ENCODE results near the gene PDE5A.
"Not testable (repeated sequence)": the region's sequence is repeated elsewhere in the genome, so short reads cannot be mapped to it uniquely, and the experiment has no call there.

PDE5A gene

DNA sequence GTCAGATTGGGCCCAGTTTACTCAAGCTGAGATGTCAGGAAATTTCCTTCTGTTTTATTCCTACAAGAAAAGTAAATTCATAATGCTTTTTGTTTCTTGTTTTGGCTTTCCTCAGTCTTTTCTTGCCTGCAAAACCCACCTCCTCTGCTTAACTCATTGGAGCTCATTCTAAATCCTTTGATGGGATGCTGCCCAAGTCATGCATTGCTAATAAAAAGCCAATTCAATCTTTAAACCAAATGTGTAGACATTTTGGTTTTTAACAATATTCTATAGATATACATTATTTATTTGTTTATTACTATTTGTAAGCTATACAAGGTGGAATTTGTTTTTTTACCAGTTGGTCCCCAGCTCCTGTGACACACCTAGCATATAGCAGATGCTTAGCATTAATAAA lies 13.2 kb upstream of the PDE5A start:
- no peaks in the 10 kb centered on the region for H3K79me2 ChIP-seq (ENCODE audit: control insufficient read depth, low read length)
- no peaks in the 10 kb centered on the region for H4K20me1 ChIP-seq (ENCODE audit: control insufficient read depth, insufficient read depth, low read depth, low read length)
- H3K4me1 ChIP-seq (ENCODE audit: control insufficient read depth, low read length), result no peaks in the 10 kb centered on the region
- no peak overlapping the region for H3K4me2 ChIP-seq (ENCODE audit: low read length)
- TF ChIP-seq EZH2phosphoT487 (IDR thresholded peaks at IDR 0.05; ENCODE audit: borderline replicate concordance, low read length), result no peak
- H3K27ac ChIP-seq (ENCODE audit: low read depth, low read length), result no peak overlapping the region
- no peaks in the 10 kb centered on the region for H3K36me3 ChIP-seq (ENCODE audit: control insufficient read depth, low read length)
- H3K9me3 ChIP-seq (ENCODE audit: control insufficient read depth, insufficient read depth, low read length), result no peaks in the 10 kb centered on the region
- H3K4me3 ChIP-seq (ENCODE audit: low read length), result no peak overlapping the region
- H3K27me3 ChIP-seq (ENCODE audit: control insufficient read depth, low read length), result 0 out of 2 replicates have a peak, but pooled peaks cover 3% of the 10 kb centered on the region
- H3K9me2 ChIP-seq (replicated peaks; ENCODE audit: control insufficient read depth, low read length), result no peaks in the 10 kb centered on the region
- H3F3A ChIP-seq (ENCODE audit: control insufficient read depth, insufficient read depth), result no peaks in the 10 kb centered on the region

DNA sequence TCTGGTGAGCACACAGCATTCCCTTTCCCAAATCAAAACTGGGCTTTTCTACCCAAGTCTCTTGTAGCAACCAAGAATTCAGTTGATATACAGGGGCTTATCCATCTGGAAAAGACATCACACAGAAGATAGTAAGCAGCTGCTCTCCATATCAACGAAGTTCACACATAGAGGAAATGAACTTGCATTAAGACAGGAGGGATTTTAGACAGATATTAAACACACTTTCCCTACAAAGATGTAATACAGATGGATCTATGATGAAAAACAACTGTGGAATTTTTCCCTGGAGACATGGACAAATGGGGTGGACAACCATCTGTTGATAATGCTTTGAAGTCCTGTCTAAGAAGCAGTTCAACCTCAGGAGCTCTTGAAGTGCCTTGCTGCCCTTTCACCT lies 9.8 kb upstream of the PDE5A start:
- Histone ChIP-seq H3K4me3 (ENCODE audit: low read length) (no peak overlapping the region), H3K9me2 (replicated peaks; ENCODE audit: control insufficient read depth, low read length) (no peaks in the 10 kb centered on the region), H3K79me2 (ENCODE audit: control insufficient read depth, low read length) (no peaks in the 10 kb centered on the region), H3K27ac (ENCODE audit: low read depth, low read length) (no peak overlapping the region), H3K36me3 (ENCODE audit: control insufficient read depth, low read length) (no peaks in the 10 kb centered on the region), H3F3A (ENCODE audit: control insufficient read depth, insufficient read depth) (no peaks in the 10 kb centered on the region), H3K27me3 (ENCODE audit: control insufficient read depth, low read length) (no peaks in the 10 kb centered on the region), H4K20me1 (ENCODE audit: control insufficient read depth, insufficient read depth, low read depth, low read length) (no peaks in the 10 kb centered on the region), H3K9me3 (ENCODE audit: control insufficient read depth, insufficient read depth, low read length) (no peaks in the 10 kb centered on the region), H3K4me2 (ENCODE audit: low read length) (no peak overlapping the region), H3K4me1 (ENCODE audit: control insufficient read depth, low read length) (no peaks in the 10 kb centered on the region)
- TF ChIP-seq EZH2phosphoT487 (IDR thresholded peaks at IDR 0.05; ENCODE audit: borderline replicate concordance, low read length), result no peak

DNA sequence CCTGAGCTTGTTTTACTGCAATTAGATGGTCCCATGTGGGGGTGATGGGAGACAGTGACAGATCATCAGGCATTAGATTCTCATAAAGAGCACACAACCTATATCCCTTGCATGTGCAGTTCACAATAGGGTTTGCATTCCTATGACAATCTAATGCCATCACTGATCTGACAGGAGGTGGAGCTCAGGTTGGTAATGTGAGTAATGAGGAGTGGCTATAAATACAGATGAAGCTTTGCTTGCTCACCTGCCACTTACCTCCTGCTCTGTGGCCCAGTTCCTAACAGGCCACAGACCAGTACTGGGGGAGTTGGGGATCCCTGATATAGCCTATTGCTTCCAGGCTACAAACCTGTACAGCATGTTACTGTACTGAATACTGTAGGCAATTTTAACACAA lies 8.2 kb upstream of the PDE5A start:
- not testable (repeated sequence) for H3K27me3 ChIP-seq (ENCODE audit: control insufficient read depth, low read length); H3K4me3 ChIP-seq (ENCODE audit: low read length); H3K36me3 ChIP-seq (ENCODE audit: control insufficient read depth, low read length); H3K79me2 ChIP-seq (ENCODE audit: control insufficient read depth, low read length); H4K20me1 ChIP-seq (ENCODE audit: control insufficient read depth, insufficient read depth, low read depth, low read length); H3K27ac ChIP-seq (ENCODE audit: low read depth, low read length); H3K9me2 ChIP-seq (replicated peaks; ENCODE audit: control insufficient read depth, low read length); H3F3A ChIP-seq (ENCODE audit: control insufficient read depth, insufficient read depth); H3K9me3 ChIP-seq (ENCODE audit: control insufficient read depth, insufficient read depth, low read length); H3K4me1 ChIP-seq (ENCODE audit: control insufficient read depth, low read length); H3K4me2 ChIP-seq (ENCODE audit: low read length)

DNA sequence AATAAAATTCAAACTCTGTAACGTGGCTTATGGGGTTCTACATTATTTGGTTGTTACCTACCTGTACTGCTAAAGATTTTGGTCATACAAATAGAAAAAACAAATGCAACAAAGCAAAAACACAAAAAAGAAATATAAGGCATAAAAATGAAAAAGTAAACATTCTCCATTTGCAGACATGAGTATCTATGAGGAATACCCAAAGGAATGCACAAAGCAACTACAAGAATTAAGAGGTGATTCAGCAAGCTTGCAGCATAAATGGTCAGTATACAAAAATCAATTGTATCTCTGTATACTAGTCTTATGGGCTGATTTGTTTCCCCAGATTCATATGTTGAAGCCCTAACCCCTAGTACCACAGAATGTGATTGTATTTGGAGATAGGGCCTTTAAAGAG lies 3.6 kb upstream of the PDE5A start:
- Histone ChIP-seq H3K27ac (ENCODE audit: low read depth, low read length) (no peak overlapping the region), H3K36me3 (ENCODE audit: control insufficient read depth, low read length) (no peaks in the 10 kb centered on the region), H3K9me3 (ENCODE audit: control insufficient read depth, insufficient read depth, low read length) (no peaks in the 10 kb centered on the region), H3F3A (ENCODE audit: control insufficient read depth, insufficient read depth) (peaks cover 4% of the 10 kb centered on the region; the same call in 1 of the 2 replicates), H3K4me1 (ENCODE audit: control insufficient read depth, low read length) (peaks cover 22% of the 10 kb centered on the region), H3K4me2 (ENCODE audit: low read length) (no peak overlapping the region), H4K20me1 (ENCODE audit: control insufficient read depth, insufficient read depth, low read depth, low read length) (no peaks in the 10 kb centered on the region), H3K79me2 (ENCODE audit: control insufficient read depth, low read length) (no peaks in the 10 kb centered on the region), H3K27me3 (ENCODE audit: control insufficient read depth, low read length) (peaks cover 24% of the 10 kb centered on the region), H3K4me3 (ENCODE audit: low read length) (no peak overlapping the region), H3K9me2 (replicated peaks; ENCODE audit: control insufficient read depth, low read length) (no peaks in the 10 kb centered on the region)
- no peak for TF ChIP-seq EZH2phosphoT487 (IDR thresholded peaks at IDR 0.05; ENCODE audit: borderline replicate concordance, low read length)
- TF ChIP-seq, protein P1, sequence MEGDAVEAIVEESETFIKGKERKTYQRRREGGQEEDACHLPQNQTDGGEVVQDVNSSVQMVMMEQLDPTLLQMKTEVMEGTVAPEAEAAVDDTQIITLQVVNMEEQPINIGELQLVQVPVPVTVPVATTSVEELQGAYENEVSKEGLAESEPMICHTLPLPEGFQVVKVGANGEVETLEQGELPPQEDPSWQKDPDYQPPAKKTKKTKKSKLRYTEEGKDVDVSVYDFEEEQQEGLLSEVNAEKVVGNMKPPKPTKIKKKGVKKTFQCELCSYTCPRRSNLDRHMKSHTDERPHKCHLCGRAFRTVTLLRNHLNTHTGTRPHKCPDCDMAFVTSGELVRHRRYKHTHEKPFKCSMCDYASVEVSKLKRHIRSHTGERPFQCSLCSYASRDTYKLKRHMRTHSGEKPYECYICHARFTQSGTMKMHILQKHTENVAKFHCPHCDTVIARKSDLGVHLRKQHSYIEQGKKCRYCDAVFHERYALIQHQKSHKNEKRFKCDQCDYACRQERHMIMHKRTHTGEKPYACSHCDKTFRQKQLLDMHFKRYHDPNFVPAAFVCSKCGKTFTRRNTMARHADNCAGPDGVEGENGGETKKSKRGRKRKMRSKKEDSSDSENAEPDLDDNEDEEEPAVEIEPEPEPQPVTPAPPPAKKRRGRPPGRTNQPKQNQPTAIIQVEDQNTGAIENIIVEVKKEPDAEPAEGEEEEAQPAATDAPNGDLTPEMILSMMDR (IDR thresholded peaks at IDR 0.05; ENCODE audit: low read depth, low read length, poor library complexity, severe bottlenecking), result no peak

DNA sequence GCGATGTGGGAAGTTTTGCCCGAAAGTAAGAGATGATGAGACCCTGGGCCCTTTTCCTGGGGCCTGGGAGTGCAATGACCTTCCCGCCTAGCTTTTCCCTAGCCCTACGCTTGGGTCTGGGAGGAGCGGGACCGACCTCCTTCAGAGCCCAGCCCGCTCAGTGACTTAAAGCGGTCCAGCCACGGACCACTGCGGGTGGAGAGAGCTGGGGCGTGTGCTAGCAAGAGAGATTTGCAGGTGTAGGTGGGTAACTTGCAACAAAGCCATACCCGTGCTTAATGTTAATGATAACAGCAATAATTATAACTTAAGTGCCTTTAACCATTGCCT lies 503 bp upstream of the PDE5A start:
- H3K79me2 ChIP-seq (ENCODE audit: control insufficient read depth, low read length), result no peaks in the 10 kb centered on the region
- peaks cover 4% of the 10 kb centered on the region; the same call in 1 of the 2 replicates for H3F3A ChIP-seq (ENCODE audit: control insufficient read depth, insufficient read depth)
- no peaks in the 10 kb centered on the region for H3K36me3 ChIP-seq (ENCODE audit: control insufficient read depth, low read length)
- H3K27me3 ChIP-seq (ENCODE audit: control insufficient read depth, low read length), result peaks cover 33% of the 10 kb centered on the region
- H3K4me3 ChIP-seq (ENCODE audit: low read length), result peak overlapping the region; percentile 73
- H3K4me2 ChIP-seq (ENCODE audit: low read length), result peak overlapping the region; percentile 90
- H3K27ac ChIP-seq (ENCODE audit: low read depth, low read length), result no peak overlapping the region
- no peak for TF ChIP-seq EZH2phosphoT487 (IDR thresholded peaks at IDR 0.05; ENCODE audit: borderline replicate concordance, low read length)
- TF ChIP-seq, protein P1 (IDR thresholded peaks at IDR 0.05; ENCODE audit: low read depth, low read length, poor library complexity, severe bottlenecking), result no peak
- no peaks in the 10 kb centered on the region for H4K20me1 ChIP-seq (ENCODE audit: control insufficient read depth, insufficient read depth, low read depth, low read length)
- peaks cover 26% of the 10 kb centered on the region for H3K4me1 ChIP-seq (ENCODE audit: control insufficient read depth, low read length)
- H3K9me2 ChIP-seq (replicated peaks; ENCODE audit: control insufficient read depth, low read length), result no peaks in the 10 kb centered on the region
- no peaks in the 10 kb centered on the region for H3K9me3 ChIP-seq (ENCODE audit: control insufficient read depth, insufficient read depth, low read length)
